HG02852 (cell line): ENCODE data around the gene LOXHD1.

Experiments used
- ATAC-seq: cut with Tn5 transposase; IDR thresholded peaks from one replicate; pipeline ENCODE4 v1.9.1; 2021; ENCODE audit warnings: mild to moderate bottlenecking, moderate library complexity; ENCODE audit not compliant: unreplicated experiment

LOXHD1 gene

DNA sequence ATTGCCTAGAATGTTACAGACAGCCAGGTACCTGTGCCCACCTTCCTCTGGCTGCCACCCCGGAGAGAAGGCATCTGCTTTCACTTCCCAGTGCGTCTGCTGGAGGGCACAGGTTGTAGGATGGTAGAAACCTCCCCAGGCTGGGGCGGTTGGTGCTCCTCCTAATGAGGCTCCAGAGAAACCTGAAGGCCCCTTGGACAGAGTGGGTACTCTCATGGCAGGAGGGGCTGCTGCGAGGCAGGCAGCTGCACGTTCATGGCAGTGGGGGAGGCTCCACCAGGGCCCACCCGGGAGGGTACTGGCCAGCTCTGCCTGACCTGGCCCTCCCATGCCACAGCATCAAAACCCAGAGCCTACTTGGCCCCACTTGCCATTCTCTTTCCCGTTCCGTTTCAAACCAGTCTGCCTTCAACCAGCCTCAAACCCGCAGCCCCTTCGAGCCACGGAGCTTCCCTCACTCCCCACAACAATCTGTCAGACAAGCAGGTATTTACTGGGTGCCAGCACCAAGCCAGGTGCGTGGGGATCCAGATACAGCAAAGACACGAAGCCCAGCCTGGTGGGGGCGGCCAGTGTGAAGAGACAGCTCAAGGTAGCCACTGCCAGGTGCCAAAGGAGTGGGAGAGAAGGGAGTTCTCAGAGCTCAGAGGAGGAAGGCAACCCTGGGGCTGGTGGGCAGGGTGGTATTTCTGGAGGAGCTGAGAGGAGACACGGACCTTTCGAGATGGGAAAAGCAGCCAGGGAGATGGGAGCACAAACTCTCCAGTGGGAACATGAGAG is 229.6 kb downstream of the LOXHD1 start:
- no peak for ATAC-seq
